ENCODE data around the gene ITGA5.

DNA sequence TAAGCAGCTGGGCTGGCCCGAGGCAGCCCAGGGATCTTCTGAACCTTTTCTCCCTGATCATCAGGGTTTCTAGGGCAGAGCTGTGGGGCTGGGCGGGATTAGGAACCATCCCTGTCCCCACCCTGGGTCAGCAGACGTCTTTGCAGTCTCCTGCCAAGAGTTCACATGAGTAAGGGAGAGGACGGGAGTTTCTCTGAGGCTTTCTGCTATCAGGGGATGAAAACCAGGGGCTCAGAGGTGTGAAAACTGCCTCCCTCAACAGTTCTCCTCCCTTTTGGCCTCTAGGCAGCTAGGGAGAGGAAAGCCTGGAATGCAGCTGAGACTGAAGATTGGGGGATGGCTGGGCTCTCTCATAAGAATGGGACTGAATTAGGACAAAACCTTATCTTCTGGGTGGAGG is 42.5 kb downstream of the ITGA5 start:
- no peak for TF ChIP-seq EZH2phosphoT487 (IDR thresholded peaks at IDR 0.05; ENCODE audit: insufficient read depth, low read depth)
- no peak for TF ChIP-seq EZH2 (IDR thresholded peaks at IDR 0.05; ENCODE audit: insufficient read depth, poor library complexity, severe bottlenecking)
